Type B pancreatic cell (in vitro differentiated cells): Measurements from ENCODE around the gene RPLP1. TPM values are rescaled to one million over a fixed set of nuclear protein-coding genes. Genes with fewer than 3 reads are reported as not detected.

Experiments used
- DNase-seq: peaks from one replicate; pipeline ENCODE4 v3.0.0; 2021; ENCODE audit warnings: mixed read lengths; ENCODE audit not compliant: unreplicated experiment; ENCODE audit errors: extremely low spot score
- H3K27ac Mint-ChIP-seq: 2 replicates; pipeline ENCODE4 v1.8.0; 2021; ENCODE audit warnings: mild to moderate bottlenecking, mixed read lengths
- H3K27me3 Mint-ChIP-seq: 2 replicates; pipeline ENCODE4 v1.8.0; 2021; ENCODE audit warnings: mixed read lengths
- H3K36me3 Mint-ChIP-seq: 2 replicates; pipeline ENCODE4 v1.8.0; 2021; ENCODE audit warnings: mixed read lengths
- H3K4me1 Mint-ChIP-seq: one replicate; pipeline ENCODE4 v1.8.0; 2021; ENCODE audit warnings: mixed read lengths; ENCODE audit not compliant: unreplicated experiment
- H3K4me3 Mint-ChIP-seq: 2 replicates; pipeline ENCODE4 v1.8.0; 2021; ENCODE audit warnings: mild to moderate bottlenecking, mixed read lengths
- H3K9me3 Mint-ChIP-seq: 2 replicates; pipeline ENCODE4 v1.8.0; 2021; ENCODE audit warnings: mixed read lengths
- CTCF ChIP-seq: fragments of 200-600 bp; sonication (generic); conservative IDR thresholded peaks from 2 replicates; pipeline ENCODE4 v1.5.0; 2021; ENCODE audit warnings: antibody characterized with exemption, mild to moderate bottlenecking
- total RNA-seq: library from RNA; stranded (reverse); gene quantifications from 2 replicates; pipeline ENCODE4 v1.2.1, GENCODE V29; 2021; ENCODE audit warnings: low replicate concordance

Gene RPLP1
- total RNA-seq, 1 donor from 2014 or later, result 1,694 TPM

GRCh38 chr15:69463182-69463756 lies 10.7 kb downstream of the RPLP1 start:
- peaks cover 8% of the 10 kb centered on the region for H3K4me1 Mint-ChIP-seq
- peak overlapping the region; percentile 95 for H3K27ac Mint-ChIP-seq
- DNase-seq, result no peak
- no peak for TF ChIP-seq CTCF
- H3K9me3 Mint-ChIP-seq, result no peaks in the 10 kb centered on the region
- H3K27me3 Mint-ChIP-seq, result no peaks in the 10 kb centered on the region
- H3K36me3 Mint-ChIP-seq, result peaks cover 4% of the 10 kb centered on the region
- peak overlapping the region; percentile 89 for H3K4me3 Mint-ChIP-seq

- Mint-ChIP-seq H3K4me1 (peaks cover 19% of the 10 kb centered on the region), H3K27me3 (no peaks in the 10 kb centered on the region)
These were observed 12.6 kb downstream of the RPLP1 start for GRCh38 chr15:69465253-69465652.

GRCh38 chr15:69466733-69467132 lies 14.1 kb downstream of the RPLP1 start:
- H3K36me3 Mint-ChIP-seq, result no peaks in the 10 kb centered on the region
- no peak for DNase-seq

More at GRCh38 chr15:69465253-69465652, 12.6 kb downstream of the RPLP1 start:
- no peak for DNase-seq
- Mint-ChIP-seq H3K4me3 (no peak overlapping the region), H3K36me3 (no peaks in the 10 kb centered on the region), H3K9me3 (no peaks in the 10 kb centered on the region), H3K27ac (no peak overlapping the region)
- TF ChIP-seq CTCF, result no peak

GRCh38 chr15:69467636-69468035 lies 15.0 kb downstream of the RPLP1 start:
- no peak for TF ChIP-seq CTCF
- no peak for DNase-seq
- H3K27me3 Mint-ChIP-seq, result no peaks in the 10 kb centered on the region
- H3K4me3 Mint-ChIP-seq, result no peak overlapping the region
- no peaks in the 10 kb centered on the region for H3K36me3 Mint-ChIP-seq
- peaks cover 19% of the 10 kb centered on the region for H3K4me1 Mint-ChIP-seq
- peak overlapping the region; percentile 92 for H3K27ac Mint-ChIP-seq
- no peaks in the 10 kb centered on the region for H3K9me3 Mint-ChIP-seq

More at GRCh38 chr15:69466733-69467132, 14.1 kb downstream of the RPLP1 start:
- H3K9me3 Mint-ChIP-seq, result no peaks in the 10 kb centered on the region
- no peak overlapping the region for H3K4me3 Mint-ChIP-seq
- TF ChIP-seq CTCF, result no peak
- no peak overlapping the region for H3K27ac Mint-ChIP-seq
- H3K27me3 Mint-ChIP-seq, result no peaks in the 10 kb centered on the region
- peaks cover 19% of the 10 kb centered on the region for H3K4me1 Mint-ChIP-seq

GRCh38 chr15:69468241-69469121 lies 15.9 kb downstream of the RPLP1 start:
- Mint-ChIP-seq H3K36me3 (no peaks in the 10 kb centered on the region), H3K4me1 (peaks cover 13% of the 10 kb centered on the region), H3K9me3 (no peaks in the 10 kb centered on the region), H3K27me3 (no peaks in the 10 kb centered on the region), H3K4me3 (peak overlapping the region; percentile 37), H3K27ac (peak overlapping the region; percentile 92)
- DNase-seq, result no peak
- no peak for TF ChIP-seq CTCF
